ENCODE data around the gene MFSD2A. TPM values are rescaled to one million over a fixed set of nuclear protein-coding genes. Genes with fewer than 3 reads are reported as not detected.

The MFSD2A gene
- total and polyA plus RNA-seq, 9 of the 15 experiments (the other 6 are each of a cell fraction or from before 2014, with no cell fraction given): 0.06 to 0.40 (median 0.15) TPM; not detected in 4

GRCh38 chr1:39981385-39981784, 26.4 kb downstream of the MFSD2A start:
- intact Hi-C loops (cut with micrococcal nuclease) (no loop called here), in situ Hi-C loops (cut with MboI) (loop anchor here (5.0 kb wide), 1 partner anchor 159 kb away; no protein-coding TSS in a partner anchor)
- BruUV-seq (replicated peaks): no TSS peak
- ChIA-PET CTCF (ENCODE audit: low intra/inter-chr PET ratio) (no interaction called here), POLR2A (no interaction called here)
- Histone ChIP-seq H2AFZ (ENCODE audit: low read depth, low read length) (no peak overlapping the region), H3K79me2 (ENCODE audit: control insufficient read depth, insufficient read depth, low read length) (no peaks in the 10 kb centered on the region), H3K36me3 (ENCODE audit: control insufficient read depth, insufficient read depth, low read length) (no peaks in the 10 kb centered on the region), H3K9ac (ENCODE audit: insufficient read depth in 1 of 2, low read depth in 2 of 2, low read length in 2 of 2) (no peak overlapping the region), H3K9me3 (replicated peaks; ENCODE audit: control insufficient read depth, insufficient read depth, low read depth, low read length) (no peaks in the 10 kb centered on the region), H3K4me1 (replicated peaks in 1 of 2; ENCODE audit: control insufficient read depth in 2 of 2, insufficient read depth in 2 of 2, low read length in 2 of 2) (peaks cover 3 to 8% of the 10 kb centered on the region in 2 experiments; a peak in 4 of 5 replicates), H3K27me3 (ENCODE audit: control insufficient read depth in 2 of 2, insufficient read depth in 2 of 2, low read length in 2 of 2) (no peaks in the 10 kb centered on the region), H3K27ac (ENCODE audit: extremely low read depth, low read depth, low read length) (no peak overlapping the region), H3K9me1 (ENCODE audit: control insufficient read depth, insufficient read depth, low read length) (no peaks in the 10 kb centered on the region), H4K20me1 (replicated peaks; ENCODE audit: control insufficient read depth, insufficient read depth, low read length) (no peaks in the 10 kb centered on the region), H3K4me2 (ENCODE audit: insufficient read depth, low read length) (no peak overlapping the region), H3K4me3 (no peak overlapping the region)
- DNase-seq (ENCODE audit: extremely low read depth in 1 of 4, low spot score in 3 of 4): no peak
- ATAC-seq: no peak
- WGBS (ENCODE audit: insufficient coverage, low coverage, missing lambda C conversion rate): 82% methylated on average over 8 of the region's 9 CpGs
- TF ChIP-seq ZNF512 (tag; IDR thresholded peaks at IDR 0.05) (peak; percentile 92), ZNF175 (CRISPR knock-in tag; IDR thresholded peaks at IDR 0.05; ENCODE audit: low read depth) (no peak), MAFF (IDR thresholded peaks at IDR 0.05; ENCODE audit: low read length) (no peak)
- no peak for FAIRE-seq

- TF ChIP-seq DLX4 (CRISPR knock-in tag; IDR thresholded peaks at IDR 0.05): no peak
- peak; percentile 65; the same call in 1 of the 2 replicates for TF ChIP-seq ZFP91 (CRISPR knock-in tag; IDR thresholded peaks at IDR 0.05)
- no peak overlapping the region for H3K4me3 ChIP-seq
- in situ Hi-C loops (cut with MboI) (loop anchor here (5.0 kb wide), 1 partner anchor 160 kb away; no protein-coding TSS in a partner anchor), intact Hi-C loops (cut with micrococcal nuclease) (no loop called here)
- 36% methylated on average over 2 of the region's 2 CpGs for WGBS (ENCODE audit: insufficient coverage, low coverage, missing lambda C conversion rate)
- ChIA-PET CTCF (ENCODE audit: low intra/inter-chr PET ratio) (interaction anchor here (0.6 to 0.7 kb wide), 2 partner anchors 37 to 152 kb away, joined by 4 to 5 read pairs; no protein-coding TSS in a partner anchor), POLR2A (interaction anchor here (1.0 kb wide), 1 partner anchor 9 kb away, joined by 5 read pairs; no protein-coding TSS in a partner anchor)
- peak overlapping the region; percentile 14; the same call in 1 of the 2 replicates for H2AFZ ChIP-seq (ENCODE audit: low read depth, low read length)
- no peak overlapping the region for H3K27ac ChIP-seq (ENCODE audit: extremely low read depth, low read depth, low read length)
- no TSS peak for BruUV-seq (replicated peaks)
- no peaks in the 10 kb centered on the region for H3K79me2 ChIP-seq (ENCODE audit: control insufficient read depth, insufficient read depth, low read length)
- peak; percentile 54 for FAIRE-seq
- peaks cover 3 to 8% of the 10 kb centered on the region in 2 experiments; a peak in 4 of 5 replicates for H3K4me1 ChIP-seq (replicated peaks in 1 of 2; ENCODE audit: control insufficient read depth in 2 of 2, insufficient read depth in 2 of 2, low read length in 2 of 2)
- H3K4me2 ChIP-seq (ENCODE audit: insufficient read depth, low read length): no peak overlapping the region
- H3K9me1 ChIP-seq (ENCODE audit: control insufficient read depth, insufficient read depth, low read length): no peaks in the 10 kb centered on the region
- H3K9me3 ChIP-seq (replicated peaks; ENCODE audit: control insufficient read depth, insufficient read depth, low read depth, low read length): no peaks in the 10 kb centered on the region
- no peaks in the 10 kb centered on the region for H3K36me3 ChIP-seq (ENCODE audit: control insufficient read depth, insufficient read depth, low read length)
- H4K20me1 ChIP-seq (replicated peaks; ENCODE audit: control insufficient read depth, insufficient read depth, low read length): no peaks in the 10 kb centered on the region
- ATAC-seq: peak; percentile 80
- peak in 2 of 4 experiments; percentile 6 to 36 for DNase-seq (ENCODE audit: extremely low read depth in 1 of 4, low spot score in 3 of 4)
- H3K27me3 ChIP-seq (ENCODE audit: control insufficient read depth in 2 of 2, insufficient read depth in 2 of 2, low read length in 2 of 2): no peaks in the 10 kb centered on the region
- peak overlapping the region in 1 of 2 experiments; percentile 38; a peak in 1 of 4 replicates for H3K9ac ChIP-seq (ENCODE audit: insufficient read depth in 1 of 2, low read depth in 2 of 2, low read length in 2 of 2)
These were observed 27.0 kb downstream of the MFSD2A start for GRCh38 chr1:39981945-39982344.

All from K562 (cell line).